HG02870 (cell line): ENCODE measurements around the gene RELB.
"Not testable (repeated sequence)": the region's sequence is repeated elsewhere in the genome, so short reads cannot be mapped to it uniquely, and the experiment has no call there.

Experiments used
- ATAC-seq: cut with Tn5 transposase; IDR thresholded peaks from one replicate; pipeline ENCODE4 v1.9.1; 2021; ENCODE audit warnings: mild to moderate bottlenecking, moderate library complexity; ENCODE audit not compliant: unreplicated experiment

Gene RELB

GRCh38 chr19:44987148-44987675 lies 14.1 kb upstream of the RELB start:
- ATAC-seq, result no peak

- no peak for ATAC-seq
Observed at GRCh38 chr19:44988273-44988672, 13.0 kb upstream of the RELB start.

GRCh38 chr19:44988896-44989556 lies 12.2 kb upstream of the RELB start:
- ATAC-seq, result no peak

GRCh38 chr19:44990459-44990858 lies 10.8 kb upstream of the RELB start:
- ATAC-seq, result no peak

GRCh38 chr19:44990966-44991365 lies 10.3 kb upstream of the RELB start:
- ATAC-seq, result no peak

GRCh38 chr19:44992336-44993163 lies 8.7 kb upstream of the RELB start:
- no peak for ATAC-seq

GRCh38 chr19:44993526-44993925 lies 7.7 kb upstream of the RELB start:
- no peak for ATAC-seq

- ATAC-seq, result no peak
Observed at GRCh38 chr19:44993926-44994537, 7.2 kb upstream of the RELB start.

GRCh38 chr19:44998025-44998424 lies 3.2 kb upstream of the RELB start:
- no peak for ATAC-seq

- ATAC-seq, result not testable (repeated sequence)
Observed at GRCh38 chr19:44999131-44999925, 1.9 kb upstream of the RELB start.

GRCh38 chr19:45000665-45001064 lies 599 bp upstream of the RELB start:
- ATAC-seq, result not testable (repeated sequence)

- no peak for ATAC-seq
Observed at GRCh38 chr19:45003485-45003884, 2.2 kb downstream of the RELB start.

GRCh38 chr19:45005787-45006186 lies 4.5 kb downstream of the RELB start:
- ATAC-seq, result no peak

- ATAC-seq, result no peak
Observed at GRCh38 chr19:45008552-45008951, 7.3 kb downstream of the RELB start.

- no peak for ATAC-seq
Observed at GRCh38 chr19:45009625-45010255, 8.5 kb downstream of the RELB start.

- no peak for ATAC-seq
Observed at GRCh38 chr19:45010306-45010705, 9.0 kb downstream of the RELB start.

GRCh38 chr19:45011959-45012358 lies 10.7 kb downstream of the RELB start:
- ATAC-seq, result no peak

- ATAC-seq, result peak; percentile 73
Observed at GRCh38 chr19:45016388-45017314, 15.4 kb downstream of the RELB start.

- no peak for ATAC-seq
Observed at GRCh38 chr19:45019187-45019586, 17.9 kb downstream of the RELB start.
